OCI-LY7 (cell line): Measurements from ENCODE around the gene NOXA1. TPM values are rescaled to one million over a fixed set of nuclear protein-coding genes. Genes with fewer than 3 reads are reported as not detected.

Source experiments
- BruUV-seq: library from RNA; stranded (reverse); fragments of 400-500 nt; replicated peaks from 2 replicates; lab custom pipeline; 2021; lab: Mats Ljungman, UMichigan
- CTCF ChIA-PET: fragments of 300-600 bp; sonication (Branson Sonifier 250); formaldehyde crosslinking; loops from one replicate; lab custom pipeline; 2022; ENCODE audit warnings: antibody characterized with exemption; ENCODE audit not compliant: unreplicated experiment; lab: Charles Lee
- POLR2A ChIA-PET: fragments of 300-600 bp; sonication (Branson Sonifier 250); formaldehyde crosslinking; loops from one replicate; lab custom pipeline; 2022; ENCODE audit warnings: antibody characterized with exemption; lab: Charles Lee
- DNase-seq: peaks from one replicate; pipeline ENCODE4 v3.0.0-alpha.2; 2015; ENCODE audit warnings: low spot score
- H2AFZ ChIP-seq: fragments of 200-600 bp; sonication (generic), shearing (Covaris generic); 2 replicates; pipeline ENCODE4 v1.6.1; 2014; ENCODE audit warnings: mild to moderate bottlenecking, antibody characterized with exemption, low read length, moderate library complexity
- H3K27ac ChIP-seq: fragments of 200-600 bp; sonication (generic); 2 replicates; pipeline ENCODE4 v1.5.1; 2014; ENCODE audit warnings: mixed run types, low read depth, mild to moderate bottlenecking, moderate library complexity, low read length, inconsistent platforms; ENCODE audit not compliant: poor library complexity, severe bottlenecking
- H3K36me3 ChIP-seq: fragments of 200-600 bp; sonication (generic); 2 replicates; pipeline ENCODE4 v1.6.1; 2014; ENCODE audit warnings: mild to moderate bottlenecking, antibody characterized with exemption, low read length, moderate library complexity, mixed read lengths; ENCODE audit not compliant: insufficient read depth
- H3K4me1 ChIP-seq: fragments of 200-600 bp; sonication (generic); 2 replicates; pipeline ENCODE4 v1.5.1; 2014; ENCODE audit warnings: mild to moderate bottlenecking, low read length; ENCODE audit not compliant: insufficient read depth, poor library complexity, severe bottlenecking
- H3K4me2 ChIP-seq: fragments of 200-600 bp; sonication (generic); 2 replicates; pipeline ENCODE4 v1.6.1; 2014; ENCODE audit warnings: mild to moderate bottlenecking, low read length
- H3K4me3 ChIP-seq: fragments of 200-600 bp; sonication (generic); 2 replicates; pipeline ENCODE4 v1.5.1; 2014; ENCODE audit warnings: mild to moderate bottlenecking, low read depth, low read length; ENCODE audit not compliant: poor library complexity, severe bottlenecking
- H3K79me2 ChIP-seq: fragments of 200-600 bp; sonication (generic); 2 replicates; pipeline ENCODE4 v1.6.1; 2016; ENCODE audit warnings: low read depth, mild to moderate bottlenecking, low read length, moderate library complexity, mixed read lengths; ENCODE audit not compliant: insufficient read depth
- H3K9me2 ChIP-seq: fragments of 200-600 bp; sonication (generic); 2 replicates; pipeline ENCODE4 v1.6.1; 2016; ENCODE audit warnings: mild to moderate bottlenecking, low read length, mixed read lengths; ENCODE audit not compliant: insufficient read depth
- H3K9me3 ChIP-seq: fragments of 200-600 bp; sonication (generic); 2 replicates; pipeline ENCODE4 v1.6.1; 2014; ENCODE audit warnings: mild to moderate bottlenecking, mixed run types, low read length, mixed read lengths
- H4K20me1 ChIP-seq: fragments of 200-600 bp; sonication (generic); 2 replicates; pipeline ENCODE4 v1.6.1; 2014; ENCODE audit warnings: mild to moderate bottlenecking, antibody characterized with exemption, low read length, moderate library complexity, mixed read lengths; ENCODE audit not compliant: insufficient read depth
- EZH2phosphoT487 ChIP-seq: fragments of 200-600 bp; sonication (generic); IDR thresholded peaks from 2 replicates; pipeline ENCODE4 v1.6.1; 2018; ENCODE audit warnings: low read depth, borderline replicate concordance, mild to moderate bottlenecking, mixed run types, antibody characterized with exemption, low read length, moderate library complexity, mixed read lengths
- intact Hi-C: fragments of 100-400 bp; cut with micrococcal nuclease; formaldehyde crosslinking; loops from one replicate; pipeline ENCODE4 v1.10.0; 2022; ENCODE audit not compliant: unreplicated experiment
- total RNA-seq, 2 experiments: library from RNA; depleted of rRNA in 1 of 2; stranded (reverse); fragments of >200 nt in 1 of 2; shearing (Covaris generic) in 1 of 2; gene quantifications; 2 replicates each; pipeline ENCODE4 v1.2.3, GENCODE V29; 2014 to 2022
- TF ChIP-seq, protein P1 (sequence below): fragments of 200-600 bp; sonication (generic); conservative IDR thresholded peaks from 2 replicates; pipeline ENCODE4 v1.5.1; 2014; ENCODE audit warnings: mild to moderate bottlenecking, antibody characterized with exemption, low read length, moderate library complexity, mixed read lengths

The NOXA1 gene
- total RNA-seq, 2 experiments from 2014 or later: not detected

DNA sequence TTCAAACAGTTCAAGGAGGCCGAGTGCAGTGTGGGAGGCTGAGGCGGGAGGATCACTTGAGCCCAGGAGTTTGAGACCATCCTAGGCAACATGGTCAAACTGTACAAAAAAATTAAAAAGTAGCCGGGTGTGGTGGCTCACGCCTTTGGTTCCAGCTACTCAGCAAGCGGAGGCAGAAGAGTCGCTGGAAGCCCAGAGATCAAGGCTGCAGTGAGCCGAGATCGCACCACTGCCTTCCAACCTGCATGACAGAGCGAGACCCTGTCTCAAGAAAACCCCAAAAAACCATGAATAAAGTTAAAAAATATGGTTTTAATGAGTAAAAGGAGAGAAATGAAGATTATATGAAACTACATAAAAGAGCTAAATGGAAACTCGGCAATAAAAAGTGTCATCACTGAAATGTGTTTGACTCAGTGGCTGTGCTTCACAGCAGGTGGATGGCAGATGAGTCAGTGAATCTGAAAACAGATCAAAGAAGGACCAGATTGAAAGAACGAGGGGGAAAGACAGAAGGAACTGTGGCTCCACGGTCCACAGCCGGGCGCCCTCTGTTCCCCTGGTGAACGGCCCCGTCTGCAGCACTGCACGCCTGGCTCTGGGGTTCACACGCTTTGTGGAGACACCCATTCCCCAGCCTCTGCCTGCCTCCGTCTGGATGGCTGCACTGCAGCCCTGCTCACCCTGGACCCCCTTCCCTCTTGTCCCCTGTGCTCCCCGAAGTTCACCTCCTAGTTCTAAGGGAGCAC, 25.3 kb upstream of the NOXA1 start:
- no TSS peak for BruUV-seq
- H3K9me3 ChIP-seq: no peaks in the 10 kb centered on the region
- ChIA-PET POLR2A (no interaction called here), CTCF (no interaction called here)
- H3K4me1 ChIP-seq: no peaks in the 10 kb centered on the region
- H3K79me2 ChIP-seq: no peaks in the 10 kb centered on the region
- TF ChIP-seq EZH2phosphoT487: no peak
- TF ChIP-seq, protein P1, sequence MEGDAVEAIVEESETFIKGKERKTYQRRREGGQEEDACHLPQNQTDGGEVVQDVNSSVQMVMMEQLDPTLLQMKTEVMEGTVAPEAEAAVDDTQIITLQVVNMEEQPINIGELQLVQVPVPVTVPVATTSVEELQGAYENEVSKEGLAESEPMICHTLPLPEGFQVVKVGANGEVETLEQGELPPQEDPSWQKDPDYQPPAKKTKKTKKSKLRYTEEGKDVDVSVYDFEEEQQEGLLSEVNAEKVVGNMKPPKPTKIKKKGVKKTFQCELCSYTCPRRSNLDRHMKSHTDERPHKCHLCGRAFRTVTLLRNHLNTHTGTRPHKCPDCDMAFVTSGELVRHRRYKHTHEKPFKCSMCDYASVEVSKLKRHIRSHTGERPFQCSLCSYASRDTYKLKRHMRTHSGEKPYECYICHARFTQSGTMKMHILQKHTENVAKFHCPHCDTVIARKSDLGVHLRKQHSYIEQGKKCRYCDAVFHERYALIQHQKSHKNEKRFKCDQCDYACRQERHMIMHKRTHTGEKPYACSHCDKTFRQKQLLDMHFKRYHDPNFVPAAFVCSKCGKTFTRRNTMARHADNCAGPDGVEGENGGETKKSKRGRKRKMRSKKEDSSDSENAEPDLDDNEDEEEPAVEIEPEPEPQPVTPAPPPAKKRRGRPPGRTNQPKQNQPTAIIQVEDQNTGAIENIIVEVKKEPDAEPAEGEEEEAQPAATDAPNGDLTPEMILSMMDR: no peak
- no peaks in the 10 kb centered on the region for H3K36me3 ChIP-seq
- H3K4me3 ChIP-seq: no peak overlapping the region
- no peak overlapping the region for H3K4me2 ChIP-seq
- H4K20me1 ChIP-seq: no peaks in the 10 kb centered on the region
- intact Hi-C loops: no loop called here
- no peak for DNase-seq
- no peaks in the 10 kb centered on the region for H3K9me2 ChIP-seq
- H2AFZ ChIP-seq: no peak overlapping the region
- H3K27ac ChIP-seq: no peak overlapping the region

DNA sequence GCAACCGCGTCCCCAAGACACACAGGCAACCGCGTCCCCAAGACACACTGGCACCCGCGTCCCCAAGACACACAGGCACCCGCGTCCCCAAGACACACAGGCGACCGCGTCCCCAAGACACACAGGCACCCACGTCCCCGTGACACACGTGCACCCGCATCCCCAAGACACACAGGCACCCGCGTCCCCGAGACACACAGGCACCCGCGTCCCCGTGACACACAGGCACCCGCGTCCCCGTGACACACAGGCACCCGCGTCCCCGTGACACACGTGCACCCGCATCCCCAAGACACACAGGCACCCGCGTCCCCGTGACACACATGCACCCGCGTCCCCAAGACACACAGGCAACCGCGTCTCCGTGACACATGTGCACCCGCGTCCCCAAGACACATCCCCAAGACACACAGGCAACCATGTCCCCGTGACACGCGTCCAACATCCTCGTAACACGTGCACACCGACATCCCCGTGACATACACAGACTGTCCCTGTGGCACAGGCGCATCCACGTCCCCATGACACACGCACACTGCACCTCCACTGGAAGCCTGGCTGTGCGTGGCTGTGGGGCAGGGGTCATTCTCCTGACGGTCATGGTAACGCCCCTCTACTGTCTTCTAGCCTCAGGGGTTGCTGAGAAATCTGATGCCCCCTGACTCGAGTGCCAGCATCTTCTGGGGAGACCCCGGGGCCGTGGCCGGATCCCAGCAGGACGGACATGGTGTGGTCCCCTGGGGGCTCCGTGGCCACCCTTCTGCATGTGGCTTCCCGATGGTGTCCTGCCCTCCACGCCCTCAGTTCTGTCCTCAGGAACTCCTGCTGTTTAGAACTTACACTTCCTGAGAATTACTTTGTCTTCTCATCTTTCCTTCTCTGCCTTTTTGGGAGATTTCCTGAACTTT, 24.4 kb upstream of the NOXA1 start:
- no peak overlapping the region for H3K27ac ChIP-seq
- no peak overlapping the region for H3K4me3 ChIP-seq
- no TSS peak for BruUV-seq
- H3K79me2 ChIP-seq: no peaks in the 10 kb centered on the region
- H2AFZ ChIP-seq: no peak overlapping the region
- no peaks in the 10 kb centered on the region for H4K20me1 ChIP-seq
- ChIA-PET CTCF (no interaction called here), POLR2A (no interaction called here)
- no peak for DNase-seq
- no peaks in the 10 kb centered on the region for H3K9me2 ChIP-seq
- no peaks in the 10 kb centered on the region for H3K4me1 ChIP-seq
- TF ChIP-seq EZH2phosphoT487: no peak
- TF ChIP-seq, protein P1: no peak
- intact Hi-C loops: no loop called here
- no peaks in the 10 kb centered on the region for H3K36me3 ChIP-seq
- H3K9me3 ChIP-seq: no peaks in the 10 kb centered on the region
- no peak overlapping the region for H3K4me2 ChIP-seq
